HepG2 (cell line): ENCODE measurements around the gene PRSS16. TPM values are rescaled to one million over a fixed set of nuclear protein-coding genes. Genes with fewer than 3 reads are reported as not detected.

ENCODE experiments used
- ASH2L ChIP-seq: fragments of 300-600, 200-600 bp; sonication (generic); IDR thresholded peaks from 2 replicates; pipeline ENCODE4 v1.7.0; 2017; ENCODE audit warnings: low read depth, mild to moderate bottlenecking, moderate library complexity, mixed read lengths, low read length; ENCODE audit not compliant: insufficient read length
- ETV6 ChIP-seq: sonication (generic); formaldehyde crosslinking; conservative IDR thresholded peaks from 2 replicates; pipeline ENCODE4 v1.4.0; 2020; ENCODE audit warnings: missing genetic modification reagents
- FIP1L1 ChIP-seq: fragments of 200-400 bp; formaldehyde crosslinking; IDR thresholded peaks from 2 replicates; pipeline ENCODE4 v1.6.1; 2018; ENCODE audit warnings: low read depth, mild to moderate bottlenecking, low read length, moderate library complexity, borderline replicate concordance; ENCODE audit not compliant: insufficient read depth
- FOXM1 ChIP-seq: sonication (generic); formaldehyde crosslinking; IDR thresholded peaks from 2 replicates; pipeline ENCODE4 v1.5.0; 2020; ENCODE audit warnings: missing genetic modification reagents
- HOXA7 ChIP-seq: sonication (generic); formaldehyde crosslinking; IDR thresholded peaks from 2 replicates; pipeline ENCODE4 v1.8.1; 2022; ENCODE audit warnings: mild to moderate bottlenecking, missing genetic modification reagents, moderate library complexity
- IRF1 ChIP-seq: sonication (generic); formaldehyde crosslinking; IDR thresholded peaks from 2 replicates; pipeline ENCODE4 v1.4.0; 2020; ENCODE audit warnings: low read depth, mild to moderate bottlenecking, missing genetic modification reagents
- IRF9 ChIP-seq: sonication (generic); formaldehyde crosslinking; IDR thresholded peaks from 2 replicates; pipeline ENCODE4 v1.8.0; 2022; ENCODE audit warnings: missing genetic modification reagents, mild to moderate bottlenecking, borderline replicate concordance
- JUNB ChIP-seq: sonication (generic); formaldehyde crosslinking; IDR thresholded peaks from 2 replicates; pipeline ENCODE4 v1.8.0; 2022; ENCODE audit warnings: missing genetic modification reagents, mild to moderate bottlenecking, borderline replicate concordance
- NR2C2 ChIP-seq: sonication (generic); formaldehyde crosslinking; IDR thresholded peaks from 2 replicates; pipeline ENCODE4 v1.4.0; 2020; ENCODE audit warnings: missing genetic modification reagents, mild to moderate bottlenecking, moderate library complexity, borderline replicate concordance
- NR2F1 ChIP-seq, 2 experiments: fragments of 450-650 bp in 1 of 2; formaldehyde crosslinking in 1 of 2; IDR thresholded peaks; 2 replicates each; pipeline versions ENCODE4 v1.5.0 to v1.6.1; 2016 to 2020; ENCODE audit warnings: mild to moderate bottlenecking in 1 of 2, missing compliant biosample characterization in 1 of 2, missing genetic modification reagents in 1 of 2, moderate library complexity in 1 of 2
- PHF21A ChIP-seq: sonication (generic); formaldehyde crosslinking; IDR thresholded peaks from 2 replicates; pipeline ENCODE4 v1.5.0; 2020; ENCODE audit warnings: mild to moderate bottlenecking, missing genetic modification reagents
- SALL1 ChIP-seq: sonication (generic); formaldehyde crosslinking; IDR thresholded peaks from 2 replicates; pipeline ENCODE4 v1.8.0; 2022; ENCODE audit warnings: mild to moderate bottlenecking, missing genetic modification reagents
- SIN3B ChIP-seq: fragments of 150-350 bp; IDR thresholded peaks from 2 replicates; pipeline ENCODE4 v1.6.1; 2014; ENCODE audit warnings: low read length
- SMAD3 ChIP-seq: sonication (generic); formaldehyde crosslinking; IDR thresholded peaks from 2 replicates; pipeline ENCODE4 v1.4.0; 2020; ENCODE audit warnings: missing genetic modification reagents
- TARDBP ChIP-seq: sonication (generic); formaldehyde crosslinking; IDR thresholded peaks from 2 replicates; pipeline ENCODE4 v1.8.0; 2022; ENCODE audit warnings: mild to moderate bottlenecking, missing genetic modification reagents
- ZBTB10 ChIP-seq: sonication (generic); formaldehyde crosslinking; IDR thresholded peaks from 2 replicates; pipeline ENCODE4 v1.4.0; 2020; ENCODE audit warnings: missing genetic modification reagents, borderline replicate concordance
- ZMAT5 ChIP-seq: sonication (generic); formaldehyde crosslinking; IDR thresholded peaks from 2 replicates; pipeline ENCODE4 v1.5.0; 2020; ENCODE audit warnings: mild to moderate bottlenecking, low read depth, missing genetic modification reagents, borderline replicate concordance
- ZNF460 ChIP-seq: sonication (generic); formaldehyde crosslinking; IDR thresholded peaks from 2 replicates; pipeline ENCODE4 v1.5.1; 2020; ENCODE audit warnings: missing genetic modification reagents, mild to moderate bottlenecking, borderline replicate concordance
- polyA plus RNA-seq, 8 experiments: library from polyadenylated mRNA; depleted of rRNA in 3 of 8; stranded (reverse) in 7 of 8; unstranded in 1 of 8; fragments of >200 nt; fragmentation: Illumina TruSeq in 4 of 8; extraction: Trizol in 4 of 8; gene quantifications; 2 replicates each; pipeline versions ENCODE4 v1.2.1 to v1.2.3, GENCODE V29; 2011 to 2016; ENCODE audit warnings: low read depth in 4 of 8, missing spikeins in 1 of 8, mixed read lengths in 1 of 8; ENCODE audit not compliant: insufficient read depth in 1 of 8
- total RNA-seq, 5 experiments: library from RNA; depleted of rRNA; stranded (reverse); fragments of >200 nt; fragmentation: Illumina TruSeq; extraction: Trizol; gene quantifications; 2 replicates each; pipeline ENCODE4 v1.2.3, GENCODE V29; 2016; ENCODE audit warnings: low read depth in 1 of 5
- TF ChIP-seq, protein P1 (sequence below): sonication (generic); formaldehyde crosslinking; IDR thresholded peaks from 2 replicates; pipeline ENCODE4 v1.5.0; 2020; ENCODE audit warnings: mild to moderate bottlenecking, missing genetic modification reagents, borderline replicate concordance

PRSS16 gene
- total and polyA plus RNA-seq, 2 of the 13 experiments (the other 11 are each of a cell fraction or from before 2014, with no cell fraction given): not detected

DNA sequence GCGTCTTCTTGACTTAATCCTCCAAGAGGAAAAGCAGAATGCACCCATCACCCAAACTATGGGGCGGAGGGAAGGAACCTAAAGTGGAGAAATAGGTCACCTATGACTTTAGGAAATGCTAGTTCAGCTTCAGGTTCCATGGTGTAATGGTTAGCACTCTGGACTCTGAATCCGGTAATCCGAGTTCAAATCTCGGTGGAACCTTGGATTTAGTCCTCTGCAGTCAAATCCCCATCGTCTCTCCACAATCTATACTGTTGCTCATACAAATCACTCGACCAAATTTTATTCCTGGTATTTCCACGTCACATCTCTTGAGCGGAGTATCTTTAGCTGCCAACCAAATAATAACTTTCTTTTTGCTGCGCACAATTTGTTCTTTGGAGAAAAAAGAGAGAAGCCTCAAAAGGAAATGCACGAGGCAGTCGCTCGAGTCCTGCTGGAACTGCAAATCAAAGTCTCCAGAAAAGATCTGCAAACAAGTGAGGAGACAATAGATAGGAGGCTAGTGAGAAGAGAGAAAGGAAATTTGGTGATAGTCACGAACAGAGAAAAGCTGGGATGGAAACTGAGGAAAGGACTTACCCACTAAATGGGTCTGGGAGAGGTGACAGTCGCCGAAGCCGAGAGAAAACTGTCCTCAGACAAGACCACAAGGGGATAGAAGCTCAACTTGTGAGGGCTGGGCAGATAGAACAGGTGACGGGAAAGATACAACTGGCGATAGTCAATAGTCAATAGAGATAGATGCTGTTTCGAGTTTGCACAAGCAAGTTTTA lies 48.0 kb downstream of the PRSS16 start (continued):
- TF ChIP-seq SMAD3 (no peak), FIP1L1 (no peak), NR2F1 (CRISPR knock-in tag; IDR thresholded peaks at IDR 0.05) (no peak), ZMAT5 (CRISPR knock-in tag) (no peak), SALL1 (CRISPR knock-in tag) (no peak; the same call in 1 of the 2 replicates), PHF21A (0 out of 2 replicates have a peak, but pooled peaks have one; percentile 49), TARDBP (CRISPR knock-in tag) (no peak), ZBTB10 (CRISPR knock-in tag) (no peak), NR2C2 (CRISPR knock-in tag) (no peak), HOXA7 (no peak), ETV6 (CRISPR knock-in tag) (no peak), IRF1 (no peak), ZNF460 (CRISPR knock-in tag) (no peak), JUNB (CRISPR knock-in tag) (no peak), FOXM1 (CRISPR knock-in tag) (no peak), SIN3B (no peak), ASH2L (peak; percentile 35), IRF9 (CRISPR knock-in tag) (no peak; the same call in 1 of the 2 replicates)
- TF ChIP-seq, protein P1, sequence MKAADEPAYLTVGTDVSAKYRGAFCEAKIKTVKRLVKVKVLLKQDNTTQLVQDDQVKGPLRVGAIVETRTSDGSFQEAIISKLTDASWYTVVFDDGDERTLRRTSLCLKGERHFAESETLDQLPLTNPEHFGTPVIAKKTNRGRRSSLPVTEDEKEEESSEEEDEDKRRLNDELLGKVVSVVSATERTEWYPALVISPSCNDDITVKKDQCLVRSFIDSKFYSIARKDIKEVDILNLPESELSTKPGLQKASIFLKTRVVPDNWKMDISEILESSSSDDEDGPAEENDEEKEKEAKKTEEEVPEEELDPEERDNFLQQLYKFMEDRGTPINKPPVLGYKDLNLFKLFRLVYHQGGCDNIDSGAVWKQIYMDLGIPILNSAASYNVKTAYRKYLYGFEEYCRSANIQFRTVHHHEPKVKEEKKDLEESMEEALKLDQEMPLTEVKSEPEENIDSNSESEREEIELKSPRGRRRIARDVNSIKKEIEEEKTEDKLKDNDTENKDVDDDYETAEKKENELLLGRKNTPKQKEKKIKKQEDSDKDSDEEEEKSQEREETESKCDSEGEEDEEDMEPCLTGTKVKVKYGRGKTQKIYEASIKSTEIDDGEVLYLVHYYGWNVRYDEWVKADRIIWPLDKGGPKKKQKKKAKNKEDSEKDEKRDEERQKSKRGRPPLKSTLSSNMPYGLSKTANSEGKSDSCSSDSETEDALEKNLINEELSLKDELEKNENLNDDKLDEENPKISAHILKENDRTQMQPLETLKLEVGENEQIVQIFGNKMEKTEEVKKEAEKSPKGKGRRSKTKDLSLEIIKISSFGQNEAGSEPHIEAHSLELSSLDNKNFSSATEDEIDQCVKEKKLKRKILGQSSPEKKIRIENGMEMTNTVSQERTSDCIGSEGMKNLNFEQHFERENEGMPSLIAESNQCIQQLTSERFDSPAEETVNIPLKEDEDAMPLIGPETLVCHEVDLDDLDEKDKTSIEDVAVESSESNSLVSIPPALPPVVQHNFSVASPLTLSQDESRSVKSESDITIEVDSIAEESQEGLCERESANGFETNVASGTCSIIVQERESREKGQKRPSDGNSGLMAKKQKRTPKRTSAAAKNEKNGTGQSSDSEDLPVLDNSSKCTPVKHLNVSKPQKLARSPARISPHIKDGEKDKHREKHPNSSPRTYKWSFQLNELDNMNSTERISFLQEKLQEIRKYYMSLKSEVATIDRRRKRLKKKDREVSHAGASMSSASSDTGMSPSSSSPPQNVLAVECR (CRISPR knock-in tag): no peak
